ENCODE data around the gene ABAT.
"Not testable (repeated sequence)": the region's sequence is repeated elsewhere in the genome, so short reads cannot be mapped to it uniquely, and the experiment has no call there.

Gene ABAT

GRCh38 chr16:8751481-8752311, 77.3 kb downstream of the ABAT start:
- DNase-seq: no peak

- DNase-seq: no peak
Measured at GRCh38 chr16:8752706-8753105, 78.3 kb downstream of the ABAT start.

GRCh38 chr16:8753416-8754054, 79.1 kb downstream of the ABAT start:
- DNase-seq: no peak

GRCh38 chr16:8756755-8757154, 82.3 kb downstream of the ABAT start:
- DNase-seq: no peak

GRCh38 chr16:8758022-8758421, 83.6 kb downstream of the ABAT start:
- DNase-seq: no peak

- DNase-seq: no peak
Measured at GRCh38 chr16:8760021-8760420, 85.6 kb downstream of the ABAT start.

- no peak for DNase-seq
Measured at GRCh38 chr16:8761078-8761477, 86.7 kb downstream of the ABAT start.

- no peak for DNase-seq
Measured at GRCh38 chr16:8762254-8762653, 87.8 kb downstream of the ABAT start.

- no peak for DNase-seq
Measured at GRCh38 chr16:8763083-8763482, 88.7 kb downstream of the ABAT start.

GRCh38 chr16:8763899-8764298, 89.5 kb downstream of the ABAT start:
- DNase-seq: no peak

- no peak for DNase-seq
Measured at GRCh38 chr16:8764525-8765250, 90.3 kb downstream of the ABAT start.

- DNase-seq: no peak
Measured at GRCh38 chr16:8767176-8767575, 92.8 kb downstream of the ABAT start.

GRCh38 chr16:8768283-8768682, 93.9 kb downstream of the ABAT start:
- DNase-seq: no peak

- no peak for DNase-seq
Measured at GRCh38 chr16:8768692-8769091, 94.3 kb downstream of the ABAT start.

- DNase-seq: no peak
Measured at GRCh38 chr16:8773537-8773936, 99.1 kb downstream of the ABAT start.

GRCh38 chr16:8774208-8774607, 99.8 kb downstream of the ABAT start:
- DNase-seq: no peak

- no peak for DNase-seq
Measured at GRCh38 chr16:8775359-8775758, 100.9 kb downstream of the ABAT start.

- no peak for DNase-seq
Measured at GRCh38 chr16:8776129-8776584, 101.7 kb downstream of the ABAT start.

GRCh38 chr16:8777217-8777616, 102.8 kb downstream of the ABAT start:
- DNase-seq: no peak

- no peak for DNase-seq
Measured at GRCh38 chr16:8781797-8782196, 107.4 kb downstream of the ABAT start.

- DNase-seq: no peak
Measured at GRCh38 chr16:8782673-8783072, 108.3 kb downstream of the ABAT start.

GRCh38 chr16:8785408-8785807, 111.0 kb downstream of the ABAT start:
- no peak for DNase-seq

- not testable (repeated sequence) for DNase-seq
Measured at GRCh38 chr16:8786316-8786715, 111.9 kb downstream of the ABAT start.

All from NCI-H1417 treated with DMSO at 0.1 percent for 48 hours (cell line).